Fibroblast of skin of scalp (primary cell): ENCODE measurements around the gene SSMEM1.
"Not testable (repeated sequence)": the region's sequence is repeated elsewhere in the genome, so short reads cannot be mapped to it uniquely, and the experiment has no call there.

Source experiments
- DNase-seq: peaks from one replicate; pipeline ENCODE4 v3.0.0-alpha.2; 2013

SSMEM1 gene

GRCh38 chr7:130213828-130214227 lies 6.2 kb downstream of the SSMEM1 start:
- DNase-seq: no peak

- DNase-seq: no peak
Measured at GRCh38 chr7:130216025-130216424, 8.4 kb downstream of the SSMEM1 start.

GRCh38 chr7:130216750-130217149 lies 9.1 kb downstream of the SSMEM1 start:
- no peak for DNase-seq

- no peak for DNase-seq
Measured at GRCh38 chr7:130218806-130219620, 11.4 kb downstream of the SSMEM1 start.

- DNase-seq: no peak
Measured at GRCh38 chr7:130219871-130220270, 12.2 kb downstream of the SSMEM1 start.

- no peak for DNase-seq
Measured at GRCh38 chr7:130221746-130222145, 14.1 kb downstream of the SSMEM1 start.

- DNase-seq: no peak
Measured at GRCh38 chr7:130223646-130224045, 16.0 kb downstream of the SSMEM1 start.

- no peak for DNase-seq
Measured at GRCh38 chr7:130224210-130224609, 16.6 kb downstream of the SSMEM1 start.

- not testable (repeated sequence) for DNase-seq
Measured at GRCh38 chr7:130224923-130225322, 17.3 kb downstream of the SSMEM1 start.

- no peak for DNase-seq
Measured at GRCh38 chr7:130226333-130226732, 18.7 kb downstream of the SSMEM1 start.

- no peak for DNase-seq
Measured at GRCh38 chr7:130227883-130228575, 20.4 kb downstream of the SSMEM1 start.

GRCh38 chr7:130228840-130229502 lies 21.3 kb downstream of the SSMEM1 start:
- no peak for DNase-seq

GRCh38 chr7:130229981-130230380 lies 22.3 kb downstream of the SSMEM1 start:
- DNase-seq: not testable (repeated sequence)

- DNase-seq: no peak
Measured at GRCh38 chr7:130231792-130232191, 24.1 kb downstream of the SSMEM1 start.

GRCh38 chr7:130232209-130232608 lies 24.5 kb downstream of the SSMEM1 start:
- DNase-seq: no peak

- DNase-seq: no peak
Measured at GRCh38 chr7:130234078-130234477, 26.4 kb downstream of the SSMEM1 start.

- not testable (repeated sequence) for DNase-seq
Measured at GRCh38 chr7:130236361-130236760, 28.7 kb downstream of the SSMEM1 start.

GRCh38 chr7:130240240-130240639 lies 32.6 kb downstream of the SSMEM1 start:
- no peak for DNase-seq

GRCh38 chr7:130242198-130243014 lies 34.7 kb downstream of the SSMEM1 start:
- DNase-seq: peak; percentile 59

- DNase-seq: peak; percentile 30
Measured at GRCh38 chr7:130243486-130243885, 35.8 kb downstream of the SSMEM1 start.

GRCh38 chr7:130246491-130246890 lies 38.8 kb downstream of the SSMEM1 start:
- not testable (repeated sequence) for DNase-seq

GRCh38 chr7:130248842-130249241 lies 41.2 kb downstream of the SSMEM1 start:
- DNase-seq: not testable (repeated sequence)
